OCI-LY3 (cell line): Measurements from ENCODE around the gene SAMD4A.

Source experiments
- H2AFZ ChIP-seq: fragments of 200-600, 300-600 bp; shearing (Covaris generic); 2 replicates; pipeline ENCODE4 v1.6.0; 2014; ENCODE audit warnings: antibody characterized with exemption, low read depth, low read length
- H3K27ac ChIP-seq: fragments of 200-600, 300-600 bp; sonication (generic); 2 replicates; pipeline ENCODE4 v1.5.1; 2014; ENCODE audit warnings: mild to moderate bottlenecking, low read length, moderate library complexity, mixed read lengths
- H3K27me3 ChIP-seq: fragments of 200-600, 300-600 bp; sonication (generic); 2 replicates; pipeline ENCODE4 v1.6.1; 2014; ENCODE audit warnings: low read depth, low read length, mixed read lengths
- H3K36me3 ChIP-seq: fragments of 200-600, 300-600 bp; sonication (generic); replicated peaks from 2 replicates; pipeline ENCODE3; 2014; ENCODE audit warnings: low read depth, low read length, mixed read lengths
- H3K4me1 ChIP-seq: fragments of 300-600, 200-600 bp; sonication (generic); 2 replicates; pipeline ENCODE4 v1.6.1; 2014; ENCODE audit warnings: low read length, mixed read lengths
- H3K4me2 ChIP-seq: fragments of 200-600, 300-600 bp; sonication (generic); 2 replicates; pipeline ENCODE4 v1.6.1; 2014; ENCODE audit warnings: low read length, mixed read lengths
- H3K4me3 ChIP-seq: fragments of 300-600, 200-600 bp; sonication (generic); 2 replicates; pipeline ENCODE4 v1.5.1; 2014; ENCODE audit warnings: antibody characterized with exemption, mild to moderate bottlenecking, low read length, moderate library complexity
- H3K79me2 ChIP-seq: fragments of 300-600, 200-600 bp; shearing (Covaris generic); 2 replicates; pipeline ENCODE4 v1.6.1; 2014; ENCODE audit warnings: mild to moderate bottlenecking, low read length, mixed read lengths
- H3K9ac ChIP-seq: fragments of 300-600, 200-600 bp; shearing (Covaris generic); 2 replicates; pipeline ENCODE4 v1.6.0; 2014; ENCODE audit warnings: mild to moderate bottlenecking, low read length, moderate library complexity
- H3K9me3 ChIP-seq: fragments of 200-600, 300-600 bp; shearing (Covaris generic); 2 replicates; pipeline ENCODE4 v1.6.1; 2014; ENCODE audit warnings: low read length, mixed read lengths; ENCODE audit not compliant: insufficient read depth
- H4K20me1 ChIP-seq: fragments of 200-600, 300-600 bp; sonication (generic); 2 replicates; pipeline ENCODE4 v1.6.1; 2016; ENCODE audit warnings: low read length, mixed read lengths; ENCODE audit not compliant: insufficient read depth
- CTCF ChIP-seq: fragments of 200-600, 300-600 bp; sonication (generic); IDR thresholded peaks from 2 replicates; pipeline ENCODE4 v1.5.1; 2014; ENCODE audit warnings: antibody characterized with exemption, low read length, low read depth
- EZH2phosphoT487 ChIP-seq: fragments of 200-600 bp; shearing (Covaris generic); IDR thresholded peaks from 2 replicates; pipeline ENCODE4 v1.6.1; 2018; ENCODE audit warnings: antibody characterized with exemption, mixed run types, low read depth

SAMD4A gene

GRCh38 chr14:54627219-54627539, 60.3 kb downstream of the SAMD4A start:
- Histone ChIP-seq H3K9me3 (no peaks in the 10 kb centered on the region), H4K20me1 (no peaks in the 10 kb centered on the region), H3K4me2 (no peak overlapping the region), H3K79me2 (no peaks in the 10 kb centered on the region), H2AFZ (no peak overlapping the region), H3K4me1 (peaks cover 12% of the 10 kb centered on the region; the same call in 1 of the 2 replicates), H3K27me3 (peaks cover 13% of the 10 kb centered on the region), H3K36me3 (no peaks in the 10 kb centered on the region), H3K4me3 (no peak overlapping the region), H3K9ac (no peak overlapping the region), H3K27ac (no peak overlapping the region)
- no peak for TF ChIP-seq CTCF
- TF ChIP-seq EZH2phosphoT487: no peak

- peaks cover 11% of the 10 kb centered on the region; the same call in 1 of the 2 replicates for H3K4me1 ChIP-seq
- H3K36me3 ChIP-seq: no peaks in the 10 kb centered on the region
- no peak overlapping the region for H3K27ac ChIP-seq
- H4K20me1 ChIP-seq: no peaks in the 10 kb centered on the region
- H3K9ac ChIP-seq: no peak overlapping the region
- no peak for TF ChIP-seq CTCF
- no peak for TF ChIP-seq EZH2phosphoT487
- no peaks in the 10 kb centered on the region for H3K79me2 ChIP-seq
- no peaks in the 10 kb centered on the region for H3K9me3 ChIP-seq
- H3K4me3 ChIP-seq: no peak overlapping the region
- no peak overlapping the region for H2AFZ ChIP-seq
- no peak overlapping the region for H3K4me2 ChIP-seq
- H3K27me3 ChIP-seq: peaks cover 13% of the 10 kb centered on the region
These were observed 60.8 kb downstream of the SAMD4A start for GRCh38 chr14:54627540-54628363.

GRCh38 chr14:54629183-54629582, 62.3 kb downstream of the SAMD4A start:
- no peaks in the 10 kb centered on the region for H4K20me1 ChIP-seq
- no peak overlapping the region for H2AFZ ChIP-seq
- H3K9ac ChIP-seq: no peak overlapping the region
- H3K9me3 ChIP-seq: no peaks in the 10 kb centered on the region
- no peak overlapping the region for H3K4me3 ChIP-seq
- peaks cover 9% of the 10 kb centered on the region; the same call in 1 of the 2 replicates for H3K4me1 ChIP-seq
- H3K36me3 ChIP-seq: no peaks in the 10 kb centered on the region
- H3K4me2 ChIP-seq: no peak overlapping the region
- H3K79me2 ChIP-seq: no peaks in the 10 kb centered on the region
- TF ChIP-seq CTCF (no peak), EZH2phosphoT487 (no peak)
- peaks cover 13% of the 10 kb centered on the region for H3K27me3 ChIP-seq
- no peak overlapping the region for H3K27ac ChIP-seq

GRCh38 chr14:54629635-54630360, 62.9 kb downstream of the SAMD4A start:
- H3K4me1 ChIP-seq: peaks cover 9% of the 10 kb centered on the region; the same call in 1 of the 2 replicates
- H4K20me1 ChIP-seq: no peaks in the 10 kb centered on the region
- no peak overlapping the region for H3K4me2 ChIP-seq
- H3K79me2 ChIP-seq: no peaks in the 10 kb centered on the region
- no peak overlapping the region for H3K9ac ChIP-seq
- TF ChIP-seq CTCF (no peak), EZH2phosphoT487 (no peak)
- H3K4me3 ChIP-seq: no peak overlapping the region
- no peaks in the 10 kb centered on the region for H3K36me3 ChIP-seq
- peaks cover 13% of the 10 kb centered on the region for H3K27me3 ChIP-seq
- H3K27ac ChIP-seq: no peak overlapping the region
- H2AFZ ChIP-seq: no peak overlapping the region
- no peaks in the 10 kb centered on the region for H3K9me3 ChIP-seq
